C4-2B (cell line): ENCODE measurements around the gene FHIT.

Source experiments
- ZFX ChIP-seq: fragments of 450-650 bp; IDR thresholded peaks from 2 replicates; pipeline ENCODE4 v1.6.1; 2017
- TF ChIP-seq, protein P1 (sequence below): fragments of 450-650 bp; conservative IDR thresholded peaks from 2 replicates; pipeline ENCODE4 v1.5.1; 2017; ENCODE audit warnings: mild to moderate bottlenecking

- TF ChIP-seq, protein P1, sequence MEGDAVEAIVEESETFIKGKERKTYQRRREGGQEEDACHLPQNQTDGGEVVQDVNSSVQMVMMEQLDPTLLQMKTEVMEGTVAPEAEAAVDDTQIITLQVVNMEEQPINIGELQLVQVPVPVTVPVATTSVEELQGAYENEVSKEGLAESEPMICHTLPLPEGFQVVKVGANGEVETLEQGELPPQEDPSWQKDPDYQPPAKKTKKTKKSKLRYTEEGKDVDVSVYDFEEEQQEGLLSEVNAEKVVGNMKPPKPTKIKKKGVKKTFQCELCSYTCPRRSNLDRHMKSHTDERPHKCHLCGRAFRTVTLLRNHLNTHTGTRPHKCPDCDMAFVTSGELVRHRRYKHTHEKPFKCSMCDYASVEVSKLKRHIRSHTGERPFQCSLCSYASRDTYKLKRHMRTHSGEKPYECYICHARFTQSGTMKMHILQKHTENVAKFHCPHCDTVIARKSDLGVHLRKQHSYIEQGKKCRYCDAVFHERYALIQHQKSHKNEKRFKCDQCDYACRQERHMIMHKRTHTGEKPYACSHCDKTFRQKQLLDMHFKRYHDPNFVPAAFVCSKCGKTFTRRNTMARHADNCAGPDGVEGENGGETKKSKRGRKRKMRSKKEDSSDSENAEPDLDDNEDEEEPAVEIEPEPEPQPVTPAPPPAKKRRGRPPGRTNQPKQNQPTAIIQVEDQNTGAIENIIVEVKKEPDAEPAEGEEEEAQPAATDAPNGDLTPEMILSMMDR = peak; percentile 33
- no peak for TF ChIP-seq ZFX
Observed at GRCh38 chr3:60582288-60582687, 669.0 kb downstream of the FHIT start.
